SH-SY5Y (cell line): Measurements from ENCODE around the gene CCDC177.

ENCODE experiments used
- GATA2 ChIP-seq: IDR thresholded peaks from 2 replicates; pipeline ENCODE4 v1.6.1; 2011; ENCODE audit warnings: mild to moderate bottlenecking, low read depth, low read length
- GATA3 ChIP-seq: IDR thresholded peaks from 2 replicates; pipeline ENCODE4 v1.6.1; 2011; ENCODE audit warnings: low read depth, mild to moderate bottlenecking, low read length, moderate library complexity

GRCh38 chr14:69571449-69572029 lies 3.1 kb downstream of the CCDC177 start:
- TF ChIP-seq GATA2 (no peak), GATA3 (no peak)
